PC-9 (cell line): ENCODE results near the gene MAP4K3. TPM values are rescaled to one million over a fixed set of nuclear protein-coding genes. Genes with fewer than 3 reads are reported as not detected.

ENCODE experiments used
- BruUV-seq: library from RNA; stranded (reverse); fragments of 400-500 nt; replicated peaks from 2 replicates; lab custom pipeline; 2021; lab: Mats Ljungman, UMichigan
- CTCF ChIA-PET: fragments of 300-600 bp; sonication (Branson Sonifier 250); formaldehyde crosslinking; loops from one replicate; lab custom pipeline; 2022; ENCODE audit warnings: antibody characterized with exemption; lab: Charles Lee
- POLR2A ChIA-PET: fragments of 300-600 bp; sonication (Branson Sonifier 250); formaldehyde crosslinking; loops from one replicate; lab custom pipeline; 2022; ENCODE audit warnings: antibody characterized with exemption; ENCODE audit not compliant: unreplicated experiment; lab: Charles Lee
- DNase-seq, 2 experiments: peaks; one replicate each; pipeline versions ENCODE4 v3.0.0 to v3.0.0-alpha.2; 2015 to 2022; ENCODE audit warnings: mixed read lengths in 1 of 2
- H2AFZ ChIP-seq: fragments of 200-600 bp; sonication (generic); 2 replicates; pipeline ENCODE4 v1.8.1; 2017; ENCODE audit warnings: antibody characterized with exemption
- H3F3A ChIP-seq: fragments of 200-600 bp; sonication (generic); 2 replicates; pipeline ENCODE4 v1.8.1; 2017; ENCODE audit warnings: antibody characterized with exemption, mild to moderate bottlenecking, low read depth; ENCODE audit not compliant: insufficient read depth
- H3K27ac ChIP-seq: fragments of 200-600 bp; sonication (generic); 2 replicates; pipeline ENCODE4 v1.6.1; 2016; ENCODE audit warnings: mixed run types
- H3K27me3 ChIP-seq: fragments of 200-600 bp; sonication (generic); 2 replicates; pipeline ENCODE4 v1.6.1; 2016; ENCODE audit warnings: low read depth, mixed run types; ENCODE audit not compliant: insufficient read depth
- H3K36me3 ChIP-seq: fragments of 200-600 bp; sonication (generic); 2 replicates; pipeline ENCODE4 v1.6.1; 2016; ENCODE audit warnings: low read depth, mixed run types
- H3K4me1 ChIP-seq: fragments of 200-600 bp; sonication (generic); replicated peaks from 2 replicates; pipeline ENCODE4 v1.6.1; 2016; ENCODE audit warnings: mixed run types; ENCODE audit not compliant: insufficient read depth
- H3K4me2 ChIP-seq: fragments of 200-600 bp; sonication (generic); 2 replicates; pipeline ENCODE4 v1.6.1; 2017; ENCODE audit warnings: mixed run types
- H3K4me3 ChIP-seq: fragments of 200-600 bp; sonication (generic); 2 replicates; pipeline ENCODE4 v1.6.1; 2016; ENCODE audit warnings: mixed run types
- H3K79me2 ChIP-seq: fragments of 200-600 bp; sonication (generic); 2 replicates; pipeline ENCODE4 v1.6.1; 2017; ENCODE audit warnings: low read depth, mixed run types
- H3K9me2 ChIP-seq: fragments of 200-600 bp; sonication (generic); 2 replicates; pipeline ENCODE4 v1.8.1; 2017; ENCODE audit warnings: mild to moderate bottlenecking; ENCODE audit not compliant: insufficient read depth
- H3K9me3 ChIP-seq: fragments of 200-600 bp; sonication (generic); 2 replicates; pipeline ENCODE4 v1.8.1; 2016; ENCODE audit warnings: low read depth; ENCODE audit not compliant: insufficient read depth
- H4K20me1 ChIP-seq: fragments of 200-600 bp; sonication (generic); 2 replicates; pipeline ENCODE4 v1.8.1; 2017; ENCODE audit not compliant: insufficient read depth
- CTCF ChIP-seq: fragments of 200-600 bp; sonication (generic); conservative IDR thresholded peaks from 2 replicates; pipeline ENCODE4 v1.6.1; 2017; ENCODE audit warnings: mixed run types, antibody characterized with exemption, mild to moderate bottlenecking, moderate library complexity
- EZH2 ChIP-seq: fragments of 200-600 bp; sonication (generic); IDR thresholded peaks from 2 replicates; pipeline ENCODE4 v1.8.0; 2017; ENCODE audit warnings: antibody characterized with exemption, low read depth
- intact Hi-C: fragments of 100-400 bp; cut with micrococcal nuclease; formaldehyde crosslinking; loops from one replicate; pipeline ENCODE4 v1.10.0; 2022; ENCODE audit not compliant: unreplicated experiment
- total RNA-seq: library from RNA; stranded (reverse); gene quantifications from 2 replicates; pipeline ENCODE4 v1.2.3, GENCODE V29; 2021

MAP4K3 gene
- total RNA-seq, 1 experiment from 2014 or later = 38.4 TPM

DNA sequence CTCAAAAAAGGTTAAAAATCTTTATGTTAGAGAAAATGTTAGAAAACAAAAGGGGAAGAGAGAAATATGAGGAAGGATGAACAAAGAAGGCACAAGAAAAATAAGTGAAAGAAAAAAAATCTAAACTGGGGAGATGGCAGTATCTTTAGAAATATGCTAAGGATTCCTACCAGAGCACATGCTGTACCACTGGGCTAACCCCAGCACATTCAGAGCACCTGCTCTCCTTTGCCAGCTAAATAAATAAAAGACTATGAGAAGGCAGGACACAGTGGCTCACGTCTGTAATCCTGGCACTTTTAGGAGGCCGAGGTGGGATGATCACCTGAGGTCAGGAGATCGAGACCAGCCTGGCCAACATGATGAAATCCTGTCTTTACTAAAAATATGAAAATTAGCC, 101.2 kb downstream of the MAP4K3 start:
- DNase-seq = no peak
- H3K9me2 ChIP-seq = no peaks in the 10 kb centered on the region
- H3K4me1 ChIP-seq = no peaks in the 10 kb centered on the region
- no peaks in the 10 kb centered on the region for H3K79me2 ChIP-seq
- no TSS peak for BruUV-seq
- POLR2A ChIA-PET = no interaction called here
- no peak overlapping the region for H3K4me2 ChIP-seq
- H3K27ac ChIP-seq = no peak overlapping the region
- H3K27me3 ChIP-seq = no peaks in the 10 kb centered on the region
- TF ChIP-seq CTCF = no peak
- TF ChIP-seq EZH2 = no peak
- H3K36me3 ChIP-seq = peaks cover 5% of the 10 kb centered on the region; the same call in 1 of the 2 replicates
- no peaks in the 10 kb centered on the region for H3K9me3 ChIP-seq
- CTCF ChIA-PET = interaction anchor here (0.6 kb wide), 1 partner anchor 35 kb away, joined by 6 read pairs; no protein-coding TSS in a partner anchor
- H4K20me1 ChIP-seq = peaks cover 3% of the 10 kb centered on the region; the same call in 1 of the 2 replicates
- H3K4me3 ChIP-seq = no peak overlapping the region
- H2AFZ ChIP-seq = no peak overlapping the region
- no peaks in the 10 kb centered on the region for H3F3A ChIP-seq
- intact Hi-C loops = no loop called here

GRCh38 chr2:39334978-39335377, 102.1 kb downstream of the MAP4K3 start:
- Histone ChIP-seq H3K4me3 (no peak overlapping the region), H3K36me3 (0 out of 2 replicates have a peak, but pooled peaks cover 5% of the 10 kb centered on the region), H3K9me2 (no peaks in the 10 kb centered on the region), H3K27me3 (no peaks in the 10 kb centered on the region), H3K4me1 (no peaks in the 10 kb centered on the region), H2AFZ (no peak overlapping the region), H3K4me2 (no peak overlapping the region), H4K20me1 (no peaks in the 10 kb centered on the region), H3K27ac (no peak overlapping the region), H3K9me3 (no peaks in the 10 kb centered on the region), H3F3A (no peaks in the 10 kb centered on the region), H3K79me2 (no peaks in the 10 kb centered on the region)
- TF ChIP-seq CTCF (no peak), EZH2 (no peak)
- CTCF ChIA-PET = no interaction called here
- intact Hi-C loops = no loop called here
- POLR2A ChIA-PET = no interaction called here
- DNase-seq = no peak
- BruUV-seq = no TSS peak

DNA sequence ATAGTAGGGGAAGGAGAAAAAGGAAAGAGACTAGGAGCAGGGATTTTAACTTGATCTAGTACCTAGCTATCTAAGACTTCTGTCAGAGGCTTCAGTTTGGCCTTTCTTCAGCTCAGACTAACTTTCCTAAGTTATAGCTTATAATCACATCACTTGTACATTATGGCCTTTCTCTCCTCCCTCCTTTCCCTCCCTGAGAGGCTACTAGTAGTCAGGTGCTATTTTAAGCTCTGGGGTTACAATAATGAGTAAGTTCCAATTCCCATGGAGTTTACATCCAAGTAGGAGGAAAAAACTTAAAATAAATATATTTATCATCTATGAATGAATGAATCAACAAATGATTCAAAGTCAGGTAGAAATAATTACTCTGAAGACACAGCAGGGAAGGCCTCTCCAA, 102.6 kb downstream of the MAP4K3 start:
- no peaks in the 10 kb centered on the region for H3K79me2 ChIP-seq
- H3K9me3 ChIP-seq = no peaks in the 10 kb centered on the region
- no peaks in the 10 kb centered on the region for H3K4me1 ChIP-seq
- H3K27ac ChIP-seq = no peak overlapping the region
- H3K36me3 ChIP-seq = 0 out of 2 replicates have a peak, but pooled peaks cover 6% of the 10 kb centered on the region
- POLR2A ChIA-PET = interaction anchor here (0.5 to 0.7 kb wide), 2 partner anchors 48 to 1128 kb away, joined by 3 to 8 read pairs; no protein-coding TSS in a partner anchor
- H4K20me1 ChIP-seq = no peaks in the 10 kb centered on the region
- no peak overlapping the region for H2AFZ ChIP-seq
- DNase-seq = no peak
- H3F3A ChIP-seq = no peaks in the 10 kb centered on the region
- BruUV-seq = no TSS peak
- H3K4me2 ChIP-seq = no peak overlapping the region
- intact Hi-C loops = no loop called here
- H3K4me3 ChIP-seq = no peak overlapping the region
- TF ChIP-seq CTCF = no peak
- TF ChIP-seq EZH2 = no peak
- CTCF ChIA-PET = no interaction called here
- H3K27me3 ChIP-seq = no peaks in the 10 kb centered on the region
- H3K9me2 ChIP-seq = no peaks in the 10 kb centered on the region
